ENCODE results near the gene SUCO.

- TF ChIP-seq, protein P1, sequence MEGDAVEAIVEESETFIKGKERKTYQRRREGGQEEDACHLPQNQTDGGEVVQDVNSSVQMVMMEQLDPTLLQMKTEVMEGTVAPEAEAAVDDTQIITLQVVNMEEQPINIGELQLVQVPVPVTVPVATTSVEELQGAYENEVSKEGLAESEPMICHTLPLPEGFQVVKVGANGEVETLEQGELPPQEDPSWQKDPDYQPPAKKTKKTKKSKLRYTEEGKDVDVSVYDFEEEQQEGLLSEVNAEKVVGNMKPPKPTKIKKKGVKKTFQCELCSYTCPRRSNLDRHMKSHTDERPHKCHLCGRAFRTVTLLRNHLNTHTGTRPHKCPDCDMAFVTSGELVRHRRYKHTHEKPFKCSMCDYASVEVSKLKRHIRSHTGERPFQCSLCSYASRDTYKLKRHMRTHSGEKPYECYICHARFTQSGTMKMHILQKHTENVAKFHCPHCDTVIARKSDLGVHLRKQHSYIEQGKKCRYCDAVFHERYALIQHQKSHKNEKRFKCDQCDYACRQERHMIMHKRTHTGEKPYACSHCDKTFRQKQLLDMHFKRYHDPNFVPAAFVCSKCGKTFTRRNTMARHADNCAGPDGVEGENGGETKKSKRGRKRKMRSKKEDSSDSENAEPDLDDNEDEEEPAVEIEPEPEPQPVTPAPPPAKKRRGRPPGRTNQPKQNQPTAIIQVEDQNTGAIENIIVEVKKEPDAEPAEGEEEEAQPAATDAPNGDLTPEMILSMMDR (IDR thresholded peaks at IDR 0.05) = no peak
- no peak for TF ChIP-seq POLR2A (IDR thresholded peaks at IDR 0.05)
These were observed 18.3 kb downstream of the SUCO start for GRCh38 chr1:172551279-172551678.
